ENCODE data around the gene MEGF6. TPM values are rescaled to one million over a fixed set of nuclear protein-coding genes. Genes with fewer than 3 reads are reported as not detected.

Gene MEGF6
- total RNA-seq, 1 donor from 2014 or later, result 9.5 TPM

GRCh38 chr1:3506041-3506440 is 105.3 kb downstream of the MEGF6 start:
- Histone ChIP-seq H3K27me3 (ENCODE audit: low read depth) (no peaks in the 10 kb centered on the region), H3K27ac (replicated peaks) (no peak overlapping the region), H3K4me1 (peaks cover 5% of the 10 kb centered on the region), H3K36me3 (no peaks in the 10 kb centered on the region), H3K4me3 (no peak overlapping the region), H3K9me3 (replicated peaks) (no peaks in the 10 kb centered on the region)
- intact Hi-C loops (cut with micrococcal nuclease), result no loop called here
- DNase-seq, result no peak
- no peak for TF ChIP-seq CTCF (IDR thresholded peaks at IDR 0.05; ENCODE audit: borderline replicate concordance)

- no peaks in the 10 kb centered on the region for H3K9me3 ChIP-seq (replicated peaks)
- no peak for DNase-seq
- TF ChIP-seq CTCF (IDR thresholded peaks at IDR 0.05; ENCODE audit: borderline replicate concordance), result no peak
- H3K27me3 ChIP-seq (ENCODE audit: low read depth), result no peaks in the 10 kb centered on the region
- H3K4me1 ChIP-seq, result peaks cover 5% of the 10 kb centered on the region
- no peaks in the 10 kb centered on the region for H3K36me3 ChIP-seq
- no peak overlapping the region for H3K27ac ChIP-seq (replicated peaks)
- intact Hi-C loops (cut with micrococcal nuclease), result no loop called here
- H3K4me3 ChIP-seq, result no peak overlapping the region
Measured at GRCh38 chr1:3505161-3505560, 106.1 kb downstream of the MEGF6 start.

GRCh38 chr1:3504822-3505153 is 106.5 kb downstream of the MEGF6 start:
- Histone ChIP-seq H3K27ac (replicated peaks) (no peak overlapping the region), H3K4me1 (peaks cover 5% of the 10 kb centered on the region), H3K9me3 (replicated peaks) (no peaks in the 10 kb centered on the region), H3K36me3 (no peaks in the 10 kb centered on the region), H3K4me3 (no peak overlapping the region), H3K27me3 (ENCODE audit: low read depth) (no peaks in the 10 kb centered on the region)
- no peak for DNase-seq
- intact Hi-C loops (cut with micrococcal nuclease), result no loop called here
- no peak for TF ChIP-seq CTCF (IDR thresholded peaks at IDR 0.05; ENCODE audit: borderline replicate concordance)

- H3K9me3 ChIP-seq (replicated peaks), result no peaks in the 10 kb centered on the region
- no peak for TF ChIP-seq CTCF (IDR thresholded peaks at IDR 0.05; ENCODE audit: borderline replicate concordance)
- intact Hi-C loops (cut with micrococcal nuclease), result no loop called here
- H3K27me3 ChIP-seq (ENCODE audit: low read depth), result no peaks in the 10 kb centered on the region
- no peaks in the 10 kb centered on the region for H3K36me3 ChIP-seq
- peak; percentile 38 for DNase-seq
- peaks cover 5% of the 10 kb centered on the region for H3K4me1 ChIP-seq
- H3K4me3 ChIP-seq, result no peak overlapping the region
- H3K27ac ChIP-seq (replicated peaks), result no peak overlapping the region
Measured at GRCh38 chr1:3504151-3504821, 107.0 kb downstream of the MEGF6 start.

GRCh38 chr1:3503525-3503886 is 107.8 kb downstream of the MEGF6 start:
- no peak for DNase-seq
- Histone ChIP-seq H3K36me3 (no peaks in the 10 kb centered on the region), H3K4me3 (no peak overlapping the region), H3K27ac (replicated peaks) (no peak overlapping the region), H3K9me3 (replicated peaks) (no peaks in the 10 kb centered on the region), H3K4me1 (peaks cover 5% of the 10 kb centered on the region), H3K27me3 (ENCODE audit: low read depth) (no peaks in the 10 kb centered on the region)
- intact Hi-C loops (cut with micrococcal nuclease), result no loop called here
- no peak for TF ChIP-seq CTCF (IDR thresholded peaks at IDR 0.05; ENCODE audit: borderline replicate concordance)
